UCSD-AML1 (cell line): Measurements from ENCODE around the gene FBXL14.

Experiments used
- DNase-seq: peaks from one replicate; lab custom pipeline; 2025; ENCODE audit not compliant: unreplicated experiment; lab: John Stamatoyannopoulos, UW

FBXL14 gene

GRCh38 chr12:1593174-1594005, 991 bp downstream of the FBXL14 start:
- DNase-seq = no peak

DNA sequence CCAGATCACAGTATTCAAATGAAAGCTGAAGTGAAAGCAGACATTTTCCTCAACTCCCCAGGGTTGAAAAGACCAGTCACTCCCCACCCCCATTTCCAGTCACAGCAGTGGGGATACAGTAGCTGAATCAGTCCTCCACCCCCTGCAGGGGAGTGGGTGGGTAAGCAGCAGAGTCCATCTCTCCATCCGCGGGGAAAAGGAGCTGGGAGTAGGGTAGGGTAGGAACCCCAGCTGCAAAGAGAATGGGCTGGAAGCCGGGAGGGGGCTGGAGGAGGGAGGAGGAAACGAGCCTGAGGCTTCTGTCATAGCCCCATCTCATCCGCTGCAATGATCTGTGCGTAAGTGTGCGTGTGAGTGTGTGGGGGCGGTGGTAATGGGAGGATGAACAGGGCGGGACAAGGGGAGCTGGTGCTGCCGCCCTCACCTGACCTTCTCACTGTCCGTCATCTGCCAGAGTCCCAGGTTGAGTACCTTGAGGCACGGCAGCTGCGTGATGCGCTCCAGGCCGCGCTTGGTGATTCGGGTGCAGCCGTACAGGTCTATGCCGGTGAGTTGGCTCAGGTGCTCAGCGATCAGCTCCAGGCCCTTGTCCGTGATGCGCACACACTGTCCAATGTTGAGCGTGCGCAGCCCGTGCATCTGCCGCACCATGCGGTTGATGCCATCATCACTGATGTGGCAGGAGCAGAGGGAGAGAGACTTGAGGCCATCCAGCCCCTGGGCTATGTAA, 1.8 kb downstream of the FBXL14 start:
- DNase-seq = peak; percentile 29

DNA sequence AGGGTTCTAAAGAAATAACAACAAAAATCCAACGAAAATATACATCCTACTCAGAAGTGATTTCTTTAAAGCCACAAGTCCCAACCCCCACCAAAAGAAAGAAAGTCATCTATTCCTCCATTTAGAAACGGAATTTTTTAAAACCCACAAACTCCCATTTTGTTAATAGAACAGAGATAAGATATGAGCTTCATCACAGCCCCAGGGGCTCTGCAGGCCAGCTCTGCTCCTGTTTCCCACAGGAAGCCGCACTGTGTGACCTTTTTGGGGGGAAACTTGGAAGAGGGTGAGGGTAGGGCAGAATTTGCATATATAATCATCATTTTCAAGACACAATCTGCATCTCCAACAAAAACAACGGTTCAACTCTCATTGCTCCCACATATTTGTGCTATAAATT, 2.8 kb downstream of the FBXL14 start:
- no peak for DNase-seq

- DNase-seq = no peak
Measured at GRCh38 chr12:1591034-1591433, 3.3 kb downstream of the FBXL14 start.

DNA sequence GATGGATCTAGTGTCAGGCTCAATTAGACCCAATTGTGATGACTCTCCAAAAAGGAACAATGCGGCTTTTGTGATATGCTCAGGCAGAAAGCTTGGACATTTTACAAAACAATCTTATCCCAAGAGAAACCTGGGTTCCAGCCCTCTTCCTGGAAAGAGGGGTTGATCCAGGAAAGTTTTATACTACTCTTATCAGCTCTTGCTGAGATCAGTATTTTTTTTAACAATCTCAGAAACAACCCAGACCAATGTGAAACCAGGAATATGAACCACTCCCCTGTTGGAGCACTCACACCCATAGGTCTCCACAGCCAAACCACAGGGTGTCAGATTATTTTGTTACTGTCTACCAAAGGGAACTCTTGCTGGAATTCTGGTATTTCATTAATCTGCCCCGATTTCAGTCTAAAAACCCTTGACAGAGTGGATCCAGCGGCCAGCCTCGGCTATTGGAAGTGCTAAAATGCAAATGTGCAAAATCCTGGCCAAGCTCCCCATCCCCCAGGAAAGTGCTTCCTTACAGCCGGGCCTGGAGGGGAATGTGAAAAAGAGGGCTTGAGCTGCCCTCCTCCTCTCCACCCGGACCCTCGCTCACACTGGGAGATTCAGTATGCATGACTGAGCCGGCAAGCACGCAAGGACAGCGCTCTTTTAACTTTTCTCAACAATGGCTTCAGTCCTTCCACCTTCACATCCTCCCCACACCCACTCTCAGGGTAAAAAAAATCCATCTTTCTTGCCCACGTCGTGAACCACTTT, 4.0 kb downstream of the FBXL14 start:
- no peak for DNase-seq

GRCh38 chr12:1588575-1588947, 5.8 kb downstream of the FBXL14 start:
- DNase-seq = no peak

DNA sequence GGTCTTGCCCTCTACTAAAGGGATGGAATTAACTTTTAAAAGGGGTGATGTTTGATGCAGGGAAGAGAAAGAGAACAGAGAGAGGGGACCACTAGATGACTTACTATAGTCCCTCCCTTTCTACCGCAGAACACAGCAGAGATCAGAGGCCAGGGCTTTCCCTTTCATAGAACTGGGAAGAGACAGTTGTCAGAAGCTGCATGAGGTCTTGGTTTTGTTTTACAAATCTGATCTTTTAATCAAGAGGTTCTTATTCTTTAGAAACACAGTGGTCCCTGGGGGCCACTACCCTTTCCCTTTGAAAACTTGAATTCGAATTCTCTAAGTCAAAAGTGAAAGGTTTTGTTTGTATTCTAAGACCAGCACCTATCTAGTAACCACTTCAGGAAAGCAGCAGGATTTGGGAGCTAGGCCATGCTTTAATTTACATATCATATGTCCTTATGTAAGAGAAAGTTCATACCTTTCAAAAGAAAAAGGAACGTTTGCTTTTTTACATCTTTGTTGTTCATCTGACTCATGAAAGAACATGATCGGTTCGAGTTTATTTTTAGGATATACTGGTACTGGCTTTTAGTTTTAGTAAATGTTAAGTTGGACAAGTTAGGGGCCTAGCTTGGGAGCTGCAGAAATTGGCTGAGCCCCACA, 6.3 kb downstream of the FBXL14 start:
- no peak for DNase-seq

DNA sequence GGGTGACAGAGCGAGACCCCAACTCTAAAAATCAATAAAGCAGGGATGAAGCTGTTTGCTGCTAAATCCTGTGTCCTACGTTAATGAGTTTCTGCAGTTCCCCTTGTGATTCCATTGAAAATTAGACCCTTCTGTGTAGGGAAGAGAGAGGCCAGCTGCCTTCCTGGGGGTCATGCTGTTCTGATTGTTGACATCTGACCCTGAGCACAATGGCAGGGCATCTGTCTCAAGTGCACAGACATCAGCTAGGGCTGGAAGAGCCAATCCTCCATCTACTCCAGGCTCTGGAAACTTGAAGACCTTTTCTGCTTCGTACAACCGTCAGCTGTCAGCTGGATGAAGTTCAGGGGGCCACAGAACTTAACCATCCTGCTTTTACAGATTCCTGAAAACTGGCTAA, 10.1 kb downstream of the FBXL14 start:
- DNase-seq = no peak

DNA sequence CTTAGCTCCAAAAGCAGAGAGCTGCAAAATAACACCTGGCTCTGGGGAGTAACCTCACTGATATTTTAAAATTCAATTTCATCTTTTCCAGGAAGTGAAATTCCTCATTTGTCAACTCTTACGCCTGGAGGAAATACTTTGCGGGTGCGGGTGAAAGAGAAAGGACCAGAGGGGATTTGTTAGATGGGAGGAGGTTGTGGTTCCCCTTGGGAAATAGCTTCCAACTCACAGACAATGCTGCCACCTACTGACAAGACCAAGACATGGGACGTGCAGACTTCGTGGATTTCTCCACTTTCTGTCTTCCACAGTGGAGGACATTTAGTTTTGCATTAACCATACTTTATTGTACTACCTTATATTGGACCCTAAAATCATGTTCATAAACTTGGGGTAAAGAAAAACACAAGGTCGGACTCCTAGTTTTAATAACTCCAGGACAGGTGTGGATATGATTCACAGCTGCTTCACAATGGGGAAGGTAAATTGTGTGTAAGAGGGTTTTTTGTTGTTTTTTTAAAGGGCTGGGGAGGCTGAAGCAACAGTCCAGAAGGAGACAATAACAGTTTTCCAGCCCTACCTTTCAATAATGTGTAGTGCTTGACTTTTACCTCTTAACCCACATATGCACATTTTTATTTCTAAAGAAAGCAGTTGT, 10.8 kb downstream of the FBXL14 start:
- DNase-seq = peak; percentile 47

DNA sequence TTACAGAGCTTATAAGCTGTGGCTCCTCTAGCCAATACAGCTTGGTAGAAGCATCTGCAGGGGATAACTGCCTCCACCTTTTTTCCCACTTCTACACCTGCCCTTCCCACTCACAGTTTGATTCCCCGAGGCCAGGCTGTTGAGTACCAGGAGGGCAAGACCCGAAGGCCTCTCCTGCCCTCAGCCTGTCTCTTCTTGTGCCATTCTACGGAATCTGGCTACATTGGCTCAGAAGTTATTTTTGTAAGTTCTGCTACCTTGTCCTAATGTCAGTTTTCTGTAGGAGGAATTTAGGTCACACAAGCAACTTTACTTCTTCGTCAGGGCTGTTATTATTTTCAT, 11.7 kb downstream of the FBXL14 start:
- no peak for DNase-seq

DNA sequence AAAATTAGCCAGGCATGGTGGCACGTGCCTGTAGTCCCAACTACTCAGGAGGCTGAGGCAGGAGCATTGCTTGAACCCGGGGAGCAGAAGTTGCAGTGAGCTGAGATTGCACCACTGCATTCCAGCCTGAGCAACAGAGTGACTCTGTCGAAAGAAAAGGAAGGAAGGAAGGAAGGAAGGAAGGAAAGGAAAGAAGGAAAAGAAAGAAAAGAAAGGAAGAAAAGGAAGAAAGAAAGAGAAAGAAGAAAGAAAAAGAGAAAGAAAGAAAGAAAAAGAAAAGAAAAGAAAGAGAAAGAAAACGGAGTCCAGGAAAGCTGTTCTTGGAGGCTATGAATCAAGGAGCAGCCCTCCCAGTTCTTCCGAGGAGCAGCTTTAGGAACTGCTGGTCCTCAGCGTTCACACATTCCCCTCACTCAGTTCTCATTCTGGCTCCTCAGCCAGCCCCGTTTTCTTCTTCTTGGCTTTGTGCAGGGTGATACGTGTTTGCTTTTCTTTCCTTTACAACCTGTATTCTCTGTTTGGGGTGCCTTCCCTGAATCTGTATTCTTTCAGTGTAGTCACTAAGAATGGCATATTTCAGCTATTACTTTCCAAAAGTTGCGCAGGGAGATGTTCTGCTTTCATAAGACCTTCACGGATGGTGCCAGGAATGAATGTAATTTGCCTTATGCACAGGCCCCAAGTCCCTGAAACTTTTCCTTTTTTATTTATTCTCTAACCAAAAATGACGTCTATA, 12.2 kb downstream of the FBXL14 start:
- DNase-seq = no peak

DNA sequence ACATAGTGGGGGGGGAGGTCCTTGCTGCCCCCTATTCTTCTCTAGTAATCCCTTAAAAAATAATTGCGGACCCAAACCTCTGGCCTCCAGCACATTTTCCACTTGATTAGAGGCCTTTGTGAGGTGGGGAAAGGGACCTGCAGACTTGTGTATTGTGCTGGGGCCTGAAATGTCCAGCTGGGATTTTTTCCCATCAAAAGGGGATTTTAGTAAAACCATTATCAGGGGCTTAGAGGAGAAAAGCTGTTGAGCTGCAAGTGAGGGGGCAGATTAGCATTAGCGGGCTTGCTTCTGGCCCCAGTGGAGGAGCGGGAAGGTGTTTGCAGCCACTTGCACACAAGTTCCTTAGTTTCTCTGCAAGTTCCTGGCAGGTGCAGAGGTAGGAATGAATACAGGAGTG, 13.9 kb downstream of the FBXL14 start:
- no peak for DNase-seq

GRCh38 chr12:1579651-1580435, 14.5 kb downstream of the FBXL14 start:
- DNase-seq = no peak

DNA sequence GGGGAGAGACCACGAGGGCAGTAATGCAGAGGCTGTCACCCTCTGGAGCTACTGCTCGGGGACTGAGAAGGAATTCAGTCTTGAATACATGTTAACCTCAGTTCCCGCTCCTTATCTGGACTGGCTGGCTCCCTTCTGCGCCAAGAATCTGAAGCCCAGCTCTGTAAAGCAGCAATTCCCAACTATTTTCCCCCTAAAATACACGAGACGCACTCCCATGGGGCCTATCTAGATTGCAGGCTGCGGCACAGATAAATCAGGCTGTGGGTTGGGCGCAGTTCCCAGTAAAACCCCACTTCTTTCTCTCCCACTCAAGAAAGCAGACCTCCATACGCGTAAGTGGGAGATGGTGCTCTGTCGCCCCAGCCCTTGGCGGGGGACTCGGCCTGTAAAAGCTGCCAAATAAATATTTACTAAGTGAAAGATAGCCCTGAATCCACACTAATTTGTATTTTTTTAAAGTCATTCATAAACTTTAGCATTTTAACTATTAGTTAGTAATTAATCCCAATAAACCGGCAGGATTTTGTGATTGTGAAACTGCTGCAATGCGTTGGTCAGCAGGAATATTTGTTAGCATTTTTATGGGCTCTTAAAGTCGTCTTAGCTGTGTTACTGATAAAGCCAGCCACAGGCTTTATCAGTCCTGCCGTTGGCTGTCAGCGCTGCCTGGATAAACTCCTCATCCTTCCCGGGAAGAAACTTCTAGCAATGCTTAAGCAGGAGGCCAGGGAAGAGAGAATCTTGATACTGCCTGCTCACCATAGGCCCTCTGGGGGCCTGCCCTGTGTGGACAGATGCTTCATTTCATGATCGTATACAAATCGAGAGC, 17.8 kb downstream of the FBXL14 start:
- no peak for DNase-seq

DNA sequence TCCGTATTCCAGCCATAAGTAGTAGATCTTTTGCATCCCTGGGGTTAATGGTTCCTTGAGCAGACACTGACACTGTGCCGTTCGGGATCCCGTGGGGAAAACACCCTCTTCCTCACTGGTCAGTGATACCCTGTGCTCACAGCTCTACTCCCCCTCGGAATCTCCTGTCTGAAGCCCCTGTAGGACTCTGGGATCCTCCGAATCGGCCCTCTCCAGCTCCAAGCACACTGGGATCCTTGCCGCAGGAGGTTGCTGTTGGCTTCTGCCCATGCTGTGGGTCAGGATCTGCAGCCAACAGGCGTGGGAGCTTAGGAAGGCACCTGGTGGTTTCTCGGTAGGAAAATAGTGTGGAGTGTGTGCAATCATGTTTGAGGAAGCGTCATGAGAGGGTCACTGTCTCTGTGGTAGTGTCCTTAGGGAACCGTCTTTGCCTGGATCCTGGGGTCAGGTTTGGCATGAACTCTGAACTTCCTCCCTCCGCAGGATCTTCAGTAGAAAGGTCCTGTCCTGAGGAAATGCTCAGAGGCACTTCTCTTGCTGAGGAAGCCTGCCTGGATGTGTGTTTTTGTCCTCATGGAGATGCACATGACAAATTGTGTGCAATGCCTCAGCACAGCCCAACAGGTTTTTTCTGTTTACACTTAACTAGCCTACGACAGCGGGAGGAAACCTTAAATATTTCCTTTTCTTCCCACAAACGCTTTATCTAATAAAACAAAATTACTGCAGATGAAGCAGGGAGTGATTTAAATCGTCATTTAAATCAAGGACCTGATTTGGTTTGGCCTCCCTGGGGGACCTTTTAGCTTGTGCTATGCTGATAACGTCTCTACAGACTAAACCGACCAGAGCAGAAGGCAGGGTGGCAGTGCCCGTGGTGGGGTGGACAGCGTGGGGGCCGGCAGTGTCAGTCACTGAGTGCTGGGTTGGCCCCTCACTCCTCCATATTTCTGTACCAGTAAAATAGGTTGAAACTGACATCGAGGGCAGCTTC, 18.7 kb downstream of the FBXL14 start:
- no peak for DNase-seq

GRCh38 chr12:1574865-1575259, 19.5 kb downstream of the FBXL14 start:
- DNase-seq = no peak
